ENCODE data around the gene TLE1.

Gene TLE1

DNA sequence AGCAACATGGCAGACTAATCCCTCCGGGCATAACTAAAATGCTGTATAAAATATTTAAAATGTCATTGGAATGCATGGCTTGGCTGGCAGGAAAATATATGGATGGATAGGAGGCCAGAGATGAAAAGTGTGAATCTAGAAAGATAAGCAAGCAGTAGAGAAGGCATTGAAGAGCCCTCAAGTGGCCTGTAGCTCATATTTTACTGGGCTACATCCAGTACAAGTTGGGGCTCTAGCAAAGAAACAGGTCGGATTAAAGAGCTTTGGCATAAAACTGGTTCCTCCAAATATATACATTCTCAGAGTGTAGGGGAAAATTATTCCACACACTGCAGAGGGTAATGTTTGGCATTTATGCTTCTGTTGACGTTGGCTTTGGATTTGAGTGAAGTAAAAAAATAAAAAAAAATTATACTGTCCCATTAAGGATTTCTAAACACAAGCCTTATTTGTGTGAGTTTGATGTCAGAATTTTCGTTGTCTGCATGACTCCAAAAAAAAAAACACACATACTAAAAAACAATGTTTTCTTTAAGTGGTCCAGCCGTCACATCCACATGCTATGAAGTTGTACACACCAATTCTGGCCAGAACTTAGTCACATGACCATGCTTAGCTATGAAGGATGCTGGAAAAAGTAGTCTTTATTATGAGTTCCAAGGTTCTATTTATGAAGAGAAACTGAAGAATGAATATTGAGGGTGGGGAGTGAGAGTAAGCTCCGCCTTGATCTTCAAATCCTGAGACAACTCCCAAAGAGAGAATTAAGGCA lies 147.0 kb downstream of the TLE1 start:
- no peak for DNase-seq

DNA sequence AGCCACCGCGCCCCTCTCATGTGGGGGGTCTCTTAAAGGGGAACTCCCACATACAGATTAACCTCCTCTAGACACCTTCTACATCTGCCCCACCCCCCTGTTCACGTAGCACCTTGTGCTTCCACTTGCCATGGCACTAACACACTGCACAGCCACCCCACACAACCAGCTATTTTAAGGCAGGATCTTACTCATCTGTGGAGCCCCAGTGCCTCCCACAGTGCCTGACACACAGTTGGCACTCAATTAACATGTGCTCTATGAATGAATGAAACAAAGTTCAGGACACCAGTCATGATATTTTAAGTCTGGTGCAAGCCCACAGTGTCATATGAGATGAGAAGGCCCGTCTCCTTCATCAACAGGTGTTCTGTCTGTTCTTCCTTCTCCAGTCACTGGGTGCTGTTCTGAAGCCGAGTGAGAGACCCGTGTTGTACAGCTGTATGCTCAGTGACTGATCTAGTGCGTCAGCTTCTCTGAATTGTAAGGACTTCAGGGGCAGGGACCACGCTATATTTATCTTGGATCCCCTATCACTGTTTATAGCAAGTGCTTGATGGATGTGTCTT lies 149.1 kb downstream of the TLE1 start:
- DNase-seq: no peak

DNA sequence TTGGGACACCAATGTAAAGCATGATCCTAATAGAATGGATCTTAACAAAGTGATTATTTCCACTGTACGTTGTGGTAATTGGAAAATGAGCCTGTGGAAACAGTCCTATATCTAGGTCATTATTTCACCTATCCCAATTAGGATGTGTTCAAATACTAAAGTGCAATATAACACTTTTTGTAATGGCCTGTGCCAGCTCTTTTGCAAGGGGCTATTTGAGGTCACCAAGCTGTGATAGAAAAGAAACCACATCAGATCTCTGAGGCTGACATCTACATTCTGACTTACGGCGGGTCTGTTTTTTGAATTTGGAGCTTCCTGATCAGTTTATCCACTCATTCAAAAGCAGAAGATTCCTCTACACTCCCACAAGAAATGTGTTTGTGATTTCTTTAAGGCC lies 150.0 kb downstream of the TLE1 start:
- no peak for DNase-seq

- no peak for DNase-seq
These were observed 150.5 kb downstream of the TLE1 start for GRCh38 chr9:81538890-81539289.

GRCh38 chr9:81537964-81538363 lies 151.4 kb downstream of the TLE1 start:
- no peak for DNase-seq

DNA sequence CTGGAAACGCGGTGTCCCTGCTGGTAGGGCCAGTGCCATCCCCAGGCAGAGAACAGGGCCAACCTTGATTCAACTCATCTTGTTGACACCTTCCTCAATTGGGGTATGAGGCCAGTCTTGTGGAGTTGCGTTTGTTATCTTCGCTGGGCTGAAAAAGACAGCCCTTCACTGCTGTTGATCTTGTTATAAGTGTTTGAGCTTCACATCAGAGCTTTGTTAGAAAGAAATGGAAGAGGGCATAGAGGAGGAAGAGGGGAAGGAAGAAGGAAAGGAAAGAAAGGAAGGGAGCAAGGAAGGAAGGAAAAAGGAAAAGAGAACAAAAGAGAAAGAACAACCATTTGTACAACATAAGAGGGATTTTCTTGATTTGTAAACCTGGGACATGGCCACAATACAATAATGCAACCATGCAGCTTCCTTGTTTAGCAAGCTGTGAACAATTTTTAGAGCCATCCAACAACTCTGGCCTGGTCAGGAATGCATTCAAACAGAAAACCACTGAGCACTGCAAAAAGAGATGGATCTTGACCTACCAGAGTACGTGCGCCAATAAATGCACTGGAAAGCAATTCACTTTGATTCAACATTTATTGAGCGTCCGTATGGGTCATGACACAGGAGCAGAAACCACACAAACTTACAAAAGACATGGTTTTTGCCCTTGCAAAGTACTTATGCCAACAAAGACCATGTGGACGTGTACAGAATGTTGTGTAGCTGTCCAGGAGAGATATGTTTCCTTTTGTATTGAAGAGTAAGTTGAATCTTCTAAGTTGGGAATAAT lies 152.9 kb downstream of the TLE1 start:
- no peak for DNase-seq

DNA sequence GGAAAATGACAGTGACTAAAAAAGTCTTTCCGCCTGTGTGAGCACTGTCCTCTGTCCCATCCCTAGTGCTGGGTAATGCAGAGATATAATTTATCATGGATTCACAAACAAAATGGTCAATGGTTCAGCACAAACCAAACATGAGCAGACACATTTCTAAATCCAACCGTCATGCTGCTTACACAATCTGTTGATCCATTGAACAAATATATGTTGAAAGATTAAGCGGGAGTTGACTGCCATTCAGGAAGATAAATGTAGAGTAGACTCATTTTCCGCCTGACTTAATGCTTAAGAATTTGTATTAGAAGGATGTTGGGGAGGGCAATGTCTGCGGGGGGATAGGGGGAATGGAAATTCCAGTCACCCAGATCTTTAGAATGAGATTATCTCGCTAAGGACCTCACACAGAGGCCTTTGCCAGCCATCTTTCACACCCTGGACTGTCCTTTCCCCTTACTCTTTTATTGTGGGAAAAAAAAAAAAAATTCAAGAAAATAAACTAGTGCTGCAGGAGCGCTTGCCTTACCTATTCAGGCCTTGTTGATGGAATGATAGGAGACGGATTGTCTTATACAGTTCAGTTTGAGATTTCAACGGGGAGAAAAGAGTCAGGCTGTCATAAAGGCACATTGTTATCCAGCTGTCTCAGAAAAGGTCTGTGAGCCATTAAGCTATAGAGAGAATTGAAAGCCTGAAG lies 153.7 kb downstream of the TLE1 start:
- DNase-seq: no peak

GRCh38 chr9:81534138-81534875 lies 155.0 kb downstream of the TLE1 start:
- DNase-seq: no peak

Measured in RPMI8226 (cell line).